BLaER1 treated with 17β-estradiol and CSF1 and Interleukin-3, amounts not matched to agents 10 nM and 100 nM (cell line): ENCODE measurements around the gene ATG2A.

Experiments used
- H3K27ac ChIP-seq, 11 experiments: shearing (Covaris generic); formaldehyde crosslinking; 2 replicates each; pipeline ENCODE4 v1.8.1; 2022
- H3K27me3 ChIP-seq, 11 experiments: shearing (Covaris generic); formaldehyde crosslinking; 2 replicates each; pipeline ENCODE4 v1.8.1; 2022
- H3K36me3 ChIP-seq, 11 experiments: shearing (Covaris generic); formaldehyde crosslinking; 2 replicates each; pipeline ENCODE4 v1.8.1; 2022
- H3K4me1 ChIP-seq, 10 experiments: shearing (Covaris generic); formaldehyde crosslinking; 2 replicates each; pipeline ENCODE4 v1.8.1; 2022
- H3K4me2 ChIP-seq, 11 experiments: shearing (Covaris generic); formaldehyde crosslinking; 2 replicates each; pipeline ENCODE4 v1.8.1; 2022
- H3K4me3 ChIP-seq, 10 experiments: shearing (Covaris generic); formaldehyde crosslinking; 2 replicates each; pipeline ENCODE4 v1.8.1; 2022
- H3K9ac ChIP-seq, 11 experiments: shearing (Covaris generic); formaldehyde crosslinking; 2 replicates each; pipeline ENCODE4 v1.8.1; 2022
- H3K9me3 ChIP-seq, 11 experiments: shearing (Covaris generic); formaldehyde crosslinking; replicated peaks in 1 of 11; 2 replicates each; pipeline ENCODE4 v1.8.1; 2022
- H4K20me1 ChIP-seq, 11 experiments: shearing (Covaris generic); formaldehyde crosslinking; 2 replicates each; pipeline ENCODE4 v1.8.1; 2022
- Cebpa-rat ChIP-seq, 11 experiments: shearing (Covaris generic); IDR thresholded peaks; 2 replicates each; pipeline ENCODE4 v1.8.1; 2022

The ATG2A gene

DNA sequence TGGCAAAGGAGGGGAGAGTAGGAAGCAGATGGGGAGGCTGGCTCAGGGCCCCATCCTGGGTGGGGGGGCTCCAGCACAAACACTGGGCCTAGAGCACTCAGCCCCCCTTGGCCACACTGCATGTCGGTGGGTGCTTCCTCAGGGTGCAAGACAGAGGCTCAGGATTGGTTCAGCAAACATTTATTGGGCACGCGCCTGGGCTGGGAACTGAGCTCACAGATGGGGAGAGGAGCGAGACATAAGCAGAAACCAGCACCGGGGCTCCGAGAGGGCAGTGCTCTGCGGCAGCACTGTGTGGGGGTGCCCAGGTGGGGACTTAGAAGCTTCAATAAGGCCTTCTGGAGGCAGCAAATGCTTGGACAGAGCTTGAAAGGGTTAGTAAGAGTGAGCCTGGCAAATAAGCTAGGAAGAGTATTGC is 26.5 kb downstream of the ATG2A start:
- no peak for TF ChIP-seq Cebpa-rat (IDR thresholded peaks at IDR 0.05)
- H3K9me3 ChIP-seq = no peaks in the 10 kb centered on the region
- peak overlapping the region in 9 of 11 experiments; percentile 85 to 97 (median 92); a peak in 18 of 22 replicates for H3K4me2 ChIP-seq
- peaks cover 63 to 93% (median 89%) of the 10 kb centered on the region in 10 experiments for H3K4me1 ChIP-seq
- H3K9ac ChIP-seq = peak overlapping the region in 5 of 11 experiments; percentile 12 to 77 (median 25); a peak in 5 of 22 replicates
- peaks cover 0 to 12% (median 7%) of the 10 kb centered on the region in 11 experiments; a peak in 12 of 22 replicates for H3K36me3 ChIP-seq
- H3K27me3 ChIP-seq = no peaks in the 10 kb centered on the region
- H4K20me1 ChIP-seq = peaks cover 0 to under 1% (median 0%) of the 10 kb centered on the region in 11 experiments; a peak in 3 of 22 replicates
- H3K4me3 ChIP-seq = no peak overlapping the region
- H3K27ac ChIP-seq = peak overlapping the region in 7 of 11 experiments; percentile 12 to 83 (median 74); a peak in 7 of 22 replicates

DNA sequence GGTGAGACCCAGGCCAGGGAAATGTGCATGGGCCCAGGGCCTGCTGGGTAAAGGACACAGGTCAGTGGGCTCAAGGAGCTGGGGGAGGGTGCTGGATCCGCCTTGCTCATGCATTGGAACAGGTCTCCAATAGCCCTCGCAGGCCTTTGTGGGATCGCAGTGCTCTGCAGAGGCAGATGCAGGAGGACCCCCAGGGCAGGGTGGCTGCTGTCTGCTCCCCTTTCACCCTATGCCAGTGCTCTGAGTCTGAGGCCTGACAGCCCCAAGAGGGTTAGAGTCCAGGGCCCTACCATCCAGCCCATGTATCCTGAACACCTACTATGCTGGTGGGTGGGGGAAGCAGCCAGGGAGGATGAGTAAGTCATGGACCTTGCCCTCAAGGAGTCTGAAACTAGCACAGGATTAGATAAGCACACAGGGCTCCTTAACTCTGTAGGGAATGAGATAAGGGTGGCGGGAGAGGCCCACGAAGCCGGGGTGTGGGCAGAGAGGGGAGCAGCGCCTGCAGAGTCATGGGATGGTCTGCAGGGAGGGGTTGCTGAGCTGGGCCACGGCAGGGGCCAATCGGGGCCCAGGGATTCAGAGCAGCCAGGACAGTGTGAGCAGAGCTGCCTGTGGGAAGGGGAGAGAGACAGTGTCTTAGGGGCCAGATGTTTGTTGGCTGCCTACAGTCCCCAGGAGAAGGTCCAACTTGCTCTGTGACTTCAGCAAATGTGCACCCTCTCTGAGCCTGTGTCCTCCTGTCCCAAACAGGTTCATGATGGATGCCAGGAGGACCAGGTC is 28.1 kb downstream of the ATG2A start:
- no peaks in the 10 kb centered on the region for H3K36me3 ChIP-seq
- TF ChIP-seq Cebpa-rat (IDR thresholded peaks at IDR 0.05) = no peak
- peak overlapping the region in 9 of 11 experiments; percentile 2 to 79 (median 51); a peak in 13 of 22 replicates for H3K9ac ChIP-seq
- H3K4me2 ChIP-seq = peak overlapping the region; percentile 81 to 97 (median 87)
- H3K9me3 ChIP-seq = no peaks in the 10 kb centered on the region
- H4K20me1 ChIP-seq = no peaks in the 10 kb centered on the region; a peak in 1 of 22 replicates
- H3K4me3 ChIP-seq = no peak overlapping the region
- H3K27me3 ChIP-seq = no peaks in the 10 kb centered on the region
- peaks cover 68 to 96% (median 95%) of the 10 kb centered on the region in 10 experiments for H3K4me1 ChIP-seq
- H3K27ac ChIP-seq = peak overlapping the region in 7 of 11 experiments; percentile 1 to 83 (median 70); a peak in 10 of 22 replicates

DNA sequence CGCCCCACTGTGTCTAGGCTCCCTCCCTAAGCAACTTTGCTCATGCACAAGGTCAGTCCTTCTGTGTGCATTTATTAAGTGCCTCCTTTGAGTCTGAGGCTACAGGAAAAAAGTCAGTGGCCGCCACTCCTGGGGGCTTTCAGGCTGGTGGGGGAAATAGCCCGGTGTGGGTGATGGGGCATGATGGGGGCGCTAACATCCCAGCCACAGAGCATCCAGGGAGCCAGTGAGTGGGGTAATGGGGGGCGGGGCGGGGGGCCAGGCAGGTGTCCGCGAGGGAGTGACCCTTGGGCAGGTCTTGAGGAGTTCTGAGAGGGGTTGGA is 28.6 kb downstream of the ATG2A start:
- Histone ChIP-seq H3K4me2 (peak overlapping the region; percentile 81 to 97 (median 87)), H3K27me3 (no peaks in the 10 kb centered on the region), H3K9me3 (no peaks in the 10 kb centered on the region), H3K27ac (peak overlapping the region in 9 of 11 experiments; percentile 36 to 83 (median 68); a peak in 17 of 22 replicates), H3K4me3 (peak overlapping the region in 5 of 10 experiments; percentile 5 to 46 (median 26); a peak in 6 of 20 replicates), H3K9ac (peak overlapping the region in 9 of 11 experiments; percentile 35 to 79 (median 69); a peak in 17 of 22 replicates), H4K20me1 (no peaks in the 10 kb centered on the region; a peak in 1 of 22 replicates), H3K4me1 (peaks cover 68 to 96% (median 95%) of the 10 kb centered on the region in 10 experiments), H3K36me3 (no peaks in the 10 kb centered on the region)
- TF ChIP-seq Cebpa-rat (IDR thresholded peaks at IDR 0.05) = no peak

DNA sequence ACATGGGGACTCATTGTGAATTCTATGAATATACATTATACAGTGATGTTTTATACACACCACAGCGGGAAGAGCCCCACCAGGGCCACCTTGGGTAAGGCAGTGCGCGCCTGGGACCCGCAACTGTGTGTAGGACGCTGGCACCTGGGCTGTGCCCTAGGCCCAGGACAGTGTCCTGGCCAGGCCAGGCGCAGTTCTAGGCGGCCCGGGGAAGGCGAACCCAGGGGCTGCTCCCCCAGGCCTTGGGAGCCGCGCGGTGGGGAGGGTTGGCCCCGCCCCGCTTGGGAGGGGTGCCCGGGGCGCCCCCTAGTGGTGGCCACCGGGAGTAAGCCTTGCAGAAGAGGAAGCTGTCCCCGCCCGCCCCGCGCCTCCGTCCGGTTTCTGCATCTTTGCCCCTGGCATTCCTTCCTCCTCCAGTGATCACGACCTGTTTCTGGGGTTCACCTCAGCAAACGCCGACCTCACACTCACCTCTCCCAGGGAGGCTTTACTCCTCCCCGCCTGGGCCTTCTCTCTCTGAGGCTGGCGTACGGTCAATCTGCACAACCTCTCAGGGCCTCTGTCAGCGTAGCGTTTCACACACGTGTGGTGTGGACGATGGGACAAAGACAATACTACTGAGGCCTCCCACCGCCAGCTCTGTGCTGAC is 29.1 kb downstream of the ATG2A start:
- Histone ChIP-seq H3K4me1 (peaks cover 68 to 96% (median 95%) of the 10 kb centered on the region in 10 experiments), H3K4me2 (peak overlapping the region; percentile 81 to 97 (median 87)), H3K9ac (peak overlapping the region in 9 of 11 experiments; percentile 35 to 79 (median 69); a peak in 17 of 22 replicates), H3K4me3 (peak overlapping the region in 5 of 10 experiments; percentile 5 to 46 (median 26); a peak in 7 of 20 replicates), H3K9me3 (no peaks in the 10 kb centered on the region), H4K20me1 (no peaks in the 10 kb centered on the region; a peak in 1 of 22 replicates), H3K27me3 (no peaks in the 10 kb centered on the region), H3K27ac (peak overlapping the region in 10 of 11 experiments; percentile 36 to 83 (median 68); a peak in 18 of 22 replicates), H3K36me3 (no peaks in the 10 kb centered on the region)
- no peak for TF ChIP-seq Cebpa-rat (IDR thresholded peaks at IDR 0.05)

DNA sequence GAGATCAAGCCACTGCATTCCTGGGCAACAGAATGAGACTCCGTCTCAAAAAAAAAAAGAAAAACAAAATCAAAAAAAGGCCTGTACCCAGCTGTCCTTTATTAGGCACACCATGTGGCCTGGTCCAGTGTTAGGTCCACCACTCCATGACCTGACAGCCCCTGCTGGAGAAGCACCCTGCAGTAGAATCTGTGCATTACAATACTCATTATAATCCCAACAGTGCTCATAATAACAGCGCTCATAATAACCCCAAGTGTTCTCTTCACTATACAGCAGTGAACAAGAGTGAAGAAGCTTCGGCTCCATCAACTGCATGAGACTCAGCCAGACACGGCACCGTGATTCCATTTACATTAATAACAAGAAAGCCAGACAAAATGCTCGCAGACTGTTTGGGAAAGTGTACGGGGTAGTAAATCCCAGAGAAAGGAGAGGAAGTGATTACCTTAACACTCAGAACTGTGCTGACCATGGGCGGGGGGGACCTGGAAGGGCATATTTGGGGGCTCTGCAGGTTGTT is 29.7 kb downstream of the ATG2A start:
- Histone ChIP-seq H4K20me1 (no peaks in the 10 kb centered on the region), H3K9ac (peak overlapping the region in 8 of 11 experiments; percentile 51 to 79 (median 70); a peak in 6 of 22 replicates), H3K27ac (peak overlapping the region in 10 of 11 experiments; percentile 36 to 83 (median 68); a peak in 17 of 22 replicates), H3K27me3 (no peaks in the 10 kb centered on the region), H3K4me1 (peaks cover 65 to 96% (median 94%) of the 10 kb centered on the region in 10 experiments), H3K4me2 (peak overlapping the region; percentile 81 to 97 (median 87)), H3K36me3 (no peaks in the 10 kb centered on the region), H3K9me3 (no peaks in the 10 kb centered on the region), H3K4me3 (no peak overlapping the region)
- TF ChIP-seq Cebpa-rat (IDR thresholded peaks at IDR 0.05) = no peak

DNA sequence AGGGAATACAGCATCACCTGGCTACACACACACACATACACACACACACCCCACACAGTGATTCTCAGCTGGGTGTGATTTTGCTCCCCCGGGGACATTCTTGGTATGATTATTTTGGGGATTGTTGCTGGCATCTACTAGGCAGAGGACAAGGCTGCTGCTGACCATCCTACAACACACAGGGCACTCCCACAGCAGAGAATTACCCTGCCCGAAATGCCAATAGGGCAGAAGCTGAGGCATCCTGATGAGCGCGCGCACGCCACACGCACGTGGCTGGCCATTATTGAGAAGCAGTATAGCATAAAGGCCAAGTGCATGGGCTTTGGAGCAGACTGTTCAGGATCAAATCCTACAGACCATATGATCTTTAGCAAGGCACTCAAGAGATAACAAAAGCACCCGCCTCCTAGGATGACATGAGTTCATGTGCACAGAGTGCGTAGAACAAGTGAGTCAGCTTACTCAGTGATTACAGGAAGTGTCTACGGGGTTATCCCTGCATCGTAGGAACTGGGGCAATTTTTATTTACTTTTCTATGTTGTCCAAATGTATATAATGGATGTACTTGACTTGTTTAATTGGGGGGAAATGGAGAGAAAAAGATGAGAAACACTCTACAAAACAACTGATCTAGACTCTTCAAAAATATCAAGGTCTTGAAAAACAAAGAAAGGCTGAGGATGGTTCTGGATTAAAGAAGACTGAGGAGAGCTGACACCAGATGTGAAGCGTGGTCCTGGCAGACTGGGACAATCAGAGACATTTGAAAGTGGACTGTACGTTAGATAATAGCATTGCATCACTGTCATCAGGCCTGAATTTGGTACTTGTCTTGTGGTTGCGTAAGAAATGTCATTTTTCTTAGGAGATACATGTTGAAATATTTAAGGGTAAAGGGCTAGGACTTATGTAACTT is 31.4 kb downstream of the ATG2A start:
- Histone ChIP-seq H3K27me3 (no peaks in the 10 kb centered on the region), H3K4me1 (peaks cover 81 to 94% (median 92%) of the 10 kb centered on the region in 10 experiments), H3K9ac (peak overlapping the region in 6 of 11 experiments; percentile 4 to 50 (median 22); a peak in 7 of 22 replicates), H3K4me2 (peak overlapping the region; percentile 51 to 98 (median 80)), H4K20me1 (no peaks in the 10 kb centered on the region), H3K27ac (peak overlapping the region in 10 of 11 experiments; percentile 46 to 73 (median 65); a peak in 18 of 22 replicates), H3K36me3 (no peaks in the 10 kb centered on the region), H3K4me3 (no peak overlapping the region), H3K9me3 (no peaks in the 10 kb centered on the region)
- peak in 9 of 11 experiments; percentile 42 to 89 (median 75); a peak in 16 of 22 replicates for TF ChIP-seq Cebpa-rat (IDR thresholded peaks at IDR 0.05)

DNA sequence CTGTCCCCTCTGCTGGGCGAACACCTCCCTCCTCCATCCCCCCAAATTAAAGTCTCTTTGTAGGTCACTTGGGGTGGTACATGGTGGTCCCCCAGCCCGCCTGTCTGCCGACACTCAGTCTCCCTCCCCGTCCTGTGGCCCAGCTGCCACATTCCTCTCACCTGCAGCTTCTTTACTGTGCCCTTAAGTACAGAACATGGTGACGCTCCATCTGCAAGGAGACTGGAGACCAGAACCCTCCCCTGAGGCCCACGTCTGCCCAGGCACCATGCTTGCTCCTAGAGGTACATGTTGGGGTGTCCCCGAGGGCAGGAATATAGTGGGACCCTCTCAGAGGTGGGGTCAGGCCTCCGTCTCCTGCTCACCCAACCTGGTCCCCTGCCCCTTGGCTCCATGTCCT is 33.0 kb downstream of the ATG2A start:
- TF ChIP-seq Cebpa-rat (IDR thresholded peaks at IDR 0.05) = no peak
- no peaks in the 10 kb centered on the region for H3K9me3 ChIP-seq
- peak overlapping the region in 8 of 11 experiments; percentile 14 to 69 (median 56); a peak in 15 of 22 replicates for H3K27ac ChIP-seq
- H3K36me3 ChIP-seq = no peaks in the 10 kb centered on the region
- peaks cover 88 to 94% (median 93%) of the 10 kb centered on the region in 10 experiments for H3K4me1 ChIP-seq
- no peaks in the 10 kb centered on the region for H3K27me3 ChIP-seq
- peak overlapping the region; percentile 60 to 98 (median 80); a peak in 21 of 22 replicates for H3K4me2 ChIP-seq
- H3K4me3 ChIP-seq = no peak overlapping the region; a peak in 1 of 20 replicates
- no peaks in the 10 kb centered on the region for H4K20me1 ChIP-seq
- H3K9ac ChIP-seq = peak overlapping the region in 7 of 11 experiments; percentile 21 to 58 (median 49); a peak in 11 of 22 replicates
